GM12872 (cell line): ENCODE data around the gene VGLL4.

Experiments used
- CTCF ChIP-seq: IDR thresholded peaks from 3 replicates; pipeline ENCODE4 v1.5.1; 2011; ENCODE audit warnings: low read depth, mild to moderate bottlenecking, low read length, moderate library complexity; ENCODE audit not compliant: insufficient read depth

The VGLL4 gene

GRCh38 chr3:11544412-11545181 is 99.1 kb downstream of the VGLL4 start:
- TF ChIP-seq CTCF = no peak

GRCh38 chr3:11543948-11544387 is 99.7 kb downstream of the VGLL4 start:
- no peak for TF ChIP-seq CTCF

- TF ChIP-seq CTCF = no peak
Measured at GRCh38 chr3:11543141-11543947, 100.4 kb downstream of the VGLL4 start.

- no peak for TF ChIP-seq CTCF
Measured at GRCh38 chr3:11542551-11542950, 101.2 kb downstream of the VGLL4 start.

GRCh38 chr3:11541321-11542303 is 102.1 kb downstream of the VGLL4 start:
- TF ChIP-seq CTCF = no peak

GRCh38 chr3:11539677-11540076 is 104.0 kb downstream of the VGLL4 start:
- no peak for TF ChIP-seq CTCF
